Prostate gland (tissue), 2 donors: Measurements from ENCODE around the gene CD164.

Source experiments
- CTCF ChIP-seq, 4 experiments: fragments of 200-600 bp in 2 of 4; fragments of 450-650 bp in 2 of 4; sonication (generic) in 2 of 4; IDR thresholded peaks; 1 replicate in 3 of 4; 2 replicates in 1 of 4; pipeline ENCODE4 v1.5.1; 2016 to 2019; ENCODE audit warnings: antibody characterized with exemption in 4 of 4, mild to moderate bottlenecking in 2 of 4, moderate library complexity in 2 of 4
- POLR2A ChIP-seq: fragments of 450-650 bp; IDR thresholded peaks from one replicate; pipeline ENCODE4 v1.6.1; 2016; ENCODE audit warnings: antibody characterized with exemption, mild to moderate bottlenecking
- POLR2AphosphoS5 ChIP-seq: sonication (generic); formaldehyde crosslinking; IDR thresholded peaks from one replicate; pipeline ENCODE4 v1.6.1; 2017; ENCODE audit warnings: antibody characterized with exemption

GRCh38 chr6:109372130-109372529 lies 10.1 kb downstream of the CD164 start:
- no peak for TF ChIP-seq CTCF (IDR thresholded peaks at IDR 0.05)
- no peak for TF ChIP-seq POLR2A
- no peak for TF ChIP-seq POLR2AphosphoS5
